DND-41 (cell line): Measurements from ENCODE around the gene WFIKKN1.

Experiments used
- ATAC-seq: fragments of 200-7000 bp; cut with Tn5 transposase; 3 replicates; pipeline ENCODE4 v1.9.1; 2021; ENCODE audit warnings: low read depth; ENCODE audit not compliant: insufficient read depth
- DNase-seq: peaks from one replicate; pipeline ENCODE4 v3.0.0-alpha.2; 2020
- H2AFZ ChIP-seq: 2 replicates; pipeline ENCODE4 v1.6.0; 2012; ENCODE audit warnings: low read depth, low read length
- H3K27ac ChIP-seq: 2 replicates; pipeline ENCODE4 v1.5.1; 2012; ENCODE audit warnings: low read length, inconsistent platforms
- H3K27me3 ChIP-seq: fragments of 200-600 bp; sonication (generic); 2 replicates; pipeline ENCODE4 v1.6.0; 2012; ENCODE audit warnings: low read length, mild to moderate bottlenecking, inconsistent platforms; ENCODE audit not compliant: insufficient read depth, poor library complexity
- H3K36me3 ChIP-seq: 2 replicates; pipeline ENCODE4 v1.5.1; 2012; ENCODE audit warnings: low read length, inconsistent platforms; ENCODE audit not compliant: insufficient read depth
- H3K4me1 ChIP-seq: 2 replicates; pipeline ENCODE4 v1.5.1; 2012; ENCODE audit warnings: mild to moderate bottlenecking, low read length; ENCODE audit not compliant: insufficient read depth
- H3K4me2 ChIP-seq: 2 replicates; pipeline ENCODE4 v1.6.0; 2012; ENCODE audit warnings: mild to moderate bottlenecking, moderate library complexity, low read length, inconsistent platforms; ENCODE audit not compliant: insufficient read depth
- H3K4me3 ChIP-seq, 2 experiments: fragments of 200-600 bp in 1 of 2; shearing (Covaris generic) in 1 of 2; 2 replicates each; pipeline ENCODE4 v1.5.1; 2012 to 2016; ENCODE audit warnings: inconsistent platforms in 2 of 2, low read length in 2 of 2, mild to moderate bottlenecking in 2 of 2, low read depth in 1 of 2, moderate library complexity in 1 of 2
- H3K79me2 ChIP-seq: 2 replicates; pipeline ENCODE4 v1.6.0; 2012; ENCODE audit warnings: low read length, inconsistent platforms; ENCODE audit not compliant: insufficient read depth
- H3K9ac ChIP-seq: 2 replicates; pipeline ENCODE4 v1.6.0; 2012; ENCODE audit warnings: low read depth, mild to moderate bottlenecking, inconsistent platforms, low read length, moderate library complexity
- H3K9me3 ChIP-seq: 2 replicates; pipeline ENCODE4 v1.5.1; 2012; ENCODE audit warnings: low read length, moderate library complexity, mild to moderate bottlenecking, inconsistent platforms; ENCODE audit not compliant: insufficient read depth, severe bottlenecking
- H4K20me1 ChIP-seq: 2 replicates; pipeline ENCODE4 v1.6.0; 2012; ENCODE audit warnings: low read length; ENCODE audit not compliant: insufficient read depth
- EZH2 ChIP-seq: IDR thresholded peaks from 3 replicates; pipeline ENCODE4 v1.6.1; 2012; ENCODE audit warnings: borderline replicate concordance, low read depth, mild to moderate bottlenecking, moderate library complexity, low read length, inconsistent platforms; ENCODE audit not compliant: severe bottlenecking
- TF ChIP-seq, protein P1 (sequence below): IDR thresholded peaks from 2 replicates; pipeline ENCODE4 v1.5.1; 2012; ENCODE audit warnings: borderline replicate concordance, low read length, moderate library complexity, mild to moderate bottlenecking; ENCODE audit not compliant: poor library complexity, severe bottlenecking; ENCODE audit errors: extremely low read depth

Gene WFIKKN1

DNA sequence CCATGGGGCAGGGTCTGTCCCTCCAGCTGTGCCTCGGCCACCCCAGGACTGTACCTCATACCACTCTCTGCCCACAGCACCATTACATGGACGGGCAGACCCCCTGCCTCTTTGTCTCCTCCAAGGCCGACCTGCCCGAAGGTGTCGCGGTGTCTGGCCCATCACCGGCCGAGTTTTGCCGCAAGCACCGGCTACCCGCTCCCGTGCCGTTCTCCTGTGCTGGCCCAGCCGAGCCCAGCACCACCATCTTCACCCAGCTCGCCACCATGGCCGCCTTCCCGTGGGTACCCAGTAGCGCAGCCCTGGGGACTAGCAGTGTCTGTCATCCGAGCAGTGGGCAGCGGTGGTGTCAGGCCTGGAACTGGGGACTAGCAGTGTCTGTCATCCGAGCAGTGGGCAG is 42.1 kb downstream of the WFIKKN1 start:
- no peak overlapping the region for H3K27ac ChIP-seq

GRCh38 chr16:673399-673991 is 42.7 kb downstream of the WFIKKN1 start:
- Histone ChIP-seq H3K27ac (no peak overlapping the region), H3K4me1 (peaks cover 18% of the 10 kb centered on the region), H3K27me3 (no peaks in the 10 kb centered on the region), H3K36me3 (peaks cover 55% of the 10 kb centered on the region), H3K4me2 (no peak overlapping the region), H3K9ac (no peak overlapping the region), H3K4me3 (no peak overlapping the region), H3K79me2 (peaks cover 26% of the 10 kb centered on the region), H3K9me3 (no peaks in the 10 kb centered on the region), H4K20me1 (peaks cover 58% of the 10 kb centered on the region), H2AFZ (no peak overlapping the region)
- ATAC-seq (no peak), DNase-seq (no peak)
- TF ChIP-seq, protein P1, sequence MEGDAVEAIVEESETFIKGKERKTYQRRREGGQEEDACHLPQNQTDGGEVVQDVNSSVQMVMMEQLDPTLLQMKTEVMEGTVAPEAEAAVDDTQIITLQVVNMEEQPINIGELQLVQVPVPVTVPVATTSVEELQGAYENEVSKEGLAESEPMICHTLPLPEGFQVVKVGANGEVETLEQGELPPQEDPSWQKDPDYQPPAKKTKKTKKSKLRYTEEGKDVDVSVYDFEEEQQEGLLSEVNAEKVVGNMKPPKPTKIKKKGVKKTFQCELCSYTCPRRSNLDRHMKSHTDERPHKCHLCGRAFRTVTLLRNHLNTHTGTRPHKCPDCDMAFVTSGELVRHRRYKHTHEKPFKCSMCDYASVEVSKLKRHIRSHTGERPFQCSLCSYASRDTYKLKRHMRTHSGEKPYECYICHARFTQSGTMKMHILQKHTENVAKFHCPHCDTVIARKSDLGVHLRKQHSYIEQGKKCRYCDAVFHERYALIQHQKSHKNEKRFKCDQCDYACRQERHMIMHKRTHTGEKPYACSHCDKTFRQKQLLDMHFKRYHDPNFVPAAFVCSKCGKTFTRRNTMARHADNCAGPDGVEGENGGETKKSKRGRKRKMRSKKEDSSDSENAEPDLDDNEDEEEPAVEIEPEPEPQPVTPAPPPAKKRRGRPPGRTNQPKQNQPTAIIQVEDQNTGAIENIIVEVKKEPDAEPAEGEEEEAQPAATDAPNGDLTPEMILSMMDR, result no peak
- no peak for TF ChIP-seq EZH2

More for the DNA sequence above, 42.1 kb downstream of the WFIKKN1 start:
- ATAC-seq (no peak), DNase-seq (no peak)
- Histone ChIP-seq H3K79me2 (peaks cover 32% of the 10 kb centered on the region), H2AFZ (no peak overlapping the region), H3K9me3 (no peaks in the 10 kb centered on the region), H3K9ac (no peak overlapping the region), H3K36me3 (peaks cover 60% of the 10 kb centered on the region), H3K27me3 (no peaks in the 10 kb centered on the region), H4K20me1 (peaks cover 57% of the 10 kb centered on the region), H3K4me3 (no peak overlapping the region), H3K4me1 (peaks cover 19% of the 10 kb centered on the region), H3K4me2 (no peak overlapping the region)
- TF ChIP-seq, protein P1, result no peak
- no peak for TF ChIP-seq EZH2

GRCh38 chr16:674214-674881 is 43.6 kb downstream of the WFIKKN1 start:
- no peak for DNase-seq
- no peak overlapping the region for H2AFZ ChIP-seq
- no peak overlapping the region for H3K27ac ChIP-seq

More at GRCh38 chr16:674214-674881, 43.6 kb downstream of the WFIKKN1 start:
- peaks cover 47% of the 10 kb centered on the region for H3K36me3 ChIP-seq
- no peak overlapping the region for H3K4me2 ChIP-seq
- peaks cover 17% of the 10 kb centered on the region for H3K4me1 ChIP-seq
- no peak for TF ChIP-seq EZH2
- TF ChIP-seq, protein P1, result no peak
- H4K20me1 ChIP-seq, result peaks cover 58% of the 10 kb centered on the region
- ATAC-seq, result no peak
- H3K4me3 ChIP-seq, result no peak overlapping the region
- no peaks in the 10 kb centered on the region for H3K9me3 ChIP-seq
- no peak overlapping the region for H3K9ac ChIP-seq
- H3K79me2 ChIP-seq, result peaks cover 17% of the 10 kb centered on the region
- no peaks in the 10 kb centered on the region for H3K27me3 ChIP-seq
